Type B pancreatic cell (in vitro differentiated cells): ENCODE measurements around the gene RTTN. TPM values are rescaled to one million over a fixed set of nuclear protein-coding genes. Genes with fewer than 3 reads are reported as not detected.
A peak's percentile ranks its signal among the peaks of the same experiment; 100 is the strongest.
"Not testable (repeated sequence)": the region's sequence is repeated elsewhere in the genome, so short reads cannot be mapped to it uniquely, and the experiment has no call there.

Source experiments
- DNase-seq: peaks from one replicate; pipeline ENCODE4 v3.0.0; 2021; ENCODE audit warnings: mixed read lengths; ENCODE audit not compliant: unreplicated experiment; ENCODE audit errors: extremely low spot score
- H3K27ac Mint-ChIP-seq: 2 replicates; pipeline ENCODE4 v1.8.0; 2021; ENCODE audit warnings: mild to moderate bottlenecking, mixed read lengths
- H3K27me3 Mint-ChIP-seq: 2 replicates; pipeline ENCODE4 v1.8.0; 2021; ENCODE audit warnings: mixed read lengths
- H3K36me3 Mint-ChIP-seq: 2 replicates; pipeline ENCODE4 v1.8.0; 2021; ENCODE audit warnings: mixed read lengths
- H3K4me1 Mint-ChIP-seq: one replicate; pipeline ENCODE4 v1.8.0; 2021; ENCODE audit warnings: mixed read lengths; ENCODE audit not compliant: unreplicated experiment
- H3K4me3 Mint-ChIP-seq: 2 replicates; pipeline ENCODE4 v1.8.0; 2021; ENCODE audit warnings: mild to moderate bottlenecking, mixed read lengths
- H3K9me3 Mint-ChIP-seq: 2 replicates; pipeline ENCODE4 v1.8.0; 2021; ENCODE audit warnings: mixed read lengths
- CTCF ChIP-seq: fragments of 200-600 bp; sonication (generic); conservative IDR thresholded peaks from 2 replicates; pipeline ENCODE4 v1.5.0; 2021; ENCODE audit warnings: antibody characterized with exemption, mild to moderate bottlenecking
- total RNA-seq: library from RNA; stranded (reverse); gene quantifications from 2 replicates; pipeline ENCODE4 v1.2.1, GENCODE V29; 2021; ENCODE audit warnings: low replicate concordance

RTTN gene
- total RNA-seq, 1 donor from 2014 or later: 29.3 TPM

- H3K27me3 Mint-ChIP-seq: no peaks in the 10 kb centered on the region
- peak overlapping the region; percentile 62 for H3K4me3 Mint-ChIP-seq
These were observed 37.8 kb upstream of the RTTN start for GRCh38 chr18:70243131-70243929.

GRCh38 chr18:70236921-70237320 is 31.4 kb upstream of the RTTN start:
- not testable (repeated sequence) for DNase-seq, H3K27me3 Mint-ChIP-seq, H3K36me3 Mint-ChIP-seq, H3K4me3 Mint-ChIP-seq, H3K27ac Mint-ChIP-seq, H3K9me3 Mint-ChIP-seq, H3K4me1 Mint-ChIP-seq

More at GRCh38 chr18:70243131-70243929, 37.8 kb upstream of the RTTN start:
- H3K4me1 Mint-ChIP-seq: peaks cover 6% of the 10 kb centered on the region
- H3K9me3 Mint-ChIP-seq: no peaks in the 10 kb centered on the region
- no peak for DNase-seq
- TF ChIP-seq CTCF: no peak
- H3K36me3 Mint-ChIP-seq: no peaks in the 10 kb centered on the region
- peak overlapping the region; percentile 96 for H3K27ac Mint-ChIP-seq

GRCh38 chr18:70235478-70235877 is 30.0 kb upstream of the RTTN start:
- DNase-seq: no peak
- H3K27ac Mint-ChIP-seq: no peak overlapping the region
- no peak for TF ChIP-seq CTCF
- no peaks in the 10 kb centered on the region for H3K4me1 Mint-ChIP-seq
- no peaks in the 10 kb centered on the region for H3K36me3 Mint-ChIP-seq
- H3K27me3 Mint-ChIP-seq: peaks cover 5% of the 10 kb centered on the region
- no peak overlapping the region for H3K4me3 Mint-ChIP-seq
- H3K9me3 Mint-ChIP-seq: no peaks in the 10 kb centered on the region

GRCh38 chr18:70234667-70235459 is 29.4 kb upstream of the RTTN start:
- no peaks in the 10 kb centered on the region for H3K9me3 Mint-ChIP-seq
- DNase-seq: no peak
- H3K27ac Mint-ChIP-seq: no peak overlapping the region
- H3K4me1 Mint-ChIP-seq: no peaks in the 10 kb centered on the region
- peaks cover 6% of the 10 kb centered on the region for H3K27me3 Mint-ChIP-seq
- TF ChIP-seq CTCF: no peak
- no peaks in the 10 kb centered on the region for H3K36me3 Mint-ChIP-seq
- H3K4me3 Mint-ChIP-seq: no peak overlapping the region

GRCh38 chr18:70233974-70234373 is 28.5 kb upstream of the RTTN start:
- Mint-ChIP-seq H3K4me3 (no peak overlapping the region), H3K27ac (no peak overlapping the region), H3K9me3 (no peaks in the 10 kb centered on the region), H3K27me3 (peaks cover 6% of the 10 kb centered on the region), H3K4me1 (no peaks in the 10 kb centered on the region), H3K36me3 (no peaks in the 10 kb centered on the region)
- no peak for DNase-seq
- no peak for TF ChIP-seq CTCF

- no peak overlapping the region for H3K27ac Mint-ChIP-seq
- H3K4me3 Mint-ChIP-seq: no peak overlapping the region
- H3K36me3 Mint-ChIP-seq: no peaks in the 10 kb centered on the region
- TF ChIP-seq CTCF: no peak
- H3K9me3 Mint-ChIP-seq: peaks cover 9% of the 10 kb centered on the region
- no peaks in the 10 kb centered on the region for H3K4me1 Mint-ChIP-seq
- peaks cover 6% of the 10 kb centered on the region for H3K27me3 Mint-ChIP-seq
- no peak for DNase-seq
These were observed 26.8 kb upstream of the RTTN start for GRCh38 chr18:70232261-70232660.
